Smooth muscle cell (in vitro differentiated cells): ENCODE data around the gene USP5. TPM values are rescaled to one million over a fixed set of nuclear protein-coding genes. Genes with fewer than 3 reads are reported as not detected.

Experiments
- DNase-seq: peaks from one replicate; lab custom pipeline; 2025; ENCODE audit not compliant: unreplicated experiment; lab: John Stamatoyannopoulos, UW
- H2AFZ ChIP-seq: fragments of 200-600 bp; sonication (generic); 2 replicates; pipeline ENCODE4 v1.6.0; 2016; ENCODE audit warnings: antibody characterized with exemption, low read depth, mild to moderate bottlenecking
- H3F3A ChIP-seq: fragments of 200-600 bp; sonication (generic); 2 replicates; pipeline ENCODE4 v1.6.0; 2017; ENCODE audit warnings: antibody characterized with exemption, low read depth
- H3K27ac ChIP-seq: fragments of 200-600 bp; sonication (generic); 2 replicates; pipeline ENCODE4 v1.5.1; 2016; ENCODE audit warnings: low read depth, mild to moderate bottlenecking
- H3K27me3 ChIP-seq: fragments of 200-600 bp; sonication (generic); 2 replicates; pipeline ENCODE4 v1.6.1; 2016; ENCODE audit warnings: low read depth, mild to moderate bottlenecking
- H3K36me3 ChIP-seq: fragments of 200-600 bp; sonication (generic); 2 replicates; pipeline ENCODE4 v1.5.1; 2016; ENCODE audit warnings: low read depth
- H3K4me1 ChIP-seq: fragments of 200-600 bp; sonication (generic); 2 replicates; pipeline ENCODE4 v1.5.1; 2016; ENCODE audit warnings: low read depth
- H3K4me2 ChIP-seq: fragments of 200-600 bp; sonication (generic); 2 replicates; pipeline ENCODE4 v1.6.0; 2016; ENCODE audit warnings: mild to moderate bottlenecking
- H3K4me3 ChIP-seq: fragments of 200-600 bp; sonication (generic); 2 replicates; pipeline ENCODE4 v1.5.1; 2016; ENCODE audit warnings: mild to moderate bottlenecking
- H3K79me2 ChIP-seq: fragments of 200-600 bp; sonication (generic); 2 replicates; pipeline ENCODE4 v1.6.0; 2016; ENCODE audit warnings: low read depth, mild to moderate bottlenecking
- H3K9ac ChIP-seq: fragments of 200-600 bp; sonication (generic); 2 replicates; pipeline ENCODE4 v1.6.0; 2016; ENCODE audit warnings: low read depth
- H3K9me3 ChIP-seq: fragments of 200-600 bp; sonication (generic); replicated peaks from 2 replicates; pipeline ENCODE4 v1.5.1; 2016; ENCODE audit warnings: low read depth
- H4K20me1 ChIP-seq: fragments of 200-600 bp; sonication (generic); 2 replicates; pipeline ENCODE4 v1.6.0; 2016; ENCODE audit warnings: low read depth
- WGBS: methylation state at CpG from one replicate; pipeline ENCODE4 v1.1.7; 2016; ENCODE audit warnings: low lambda C conversion rate; 5-methylcytosine and 5-hydroxymethylcytosine counted together
- polyA plus RNA-seq: library from polyadenylated mRNA; unstranded; fragments of >200 nt; fragmentation: Nextera tagmentation; extraction: Ambion mirVana; gene quantifications from 2 replicates; pipeline ENCODE4 v1.2.1, GENCODE V29; 2016
- total RNA-seq: library from RNA; depleted of rRNA; stranded (reverse); fragments of >200 nt; gene quantifications from 2 replicates; pipeline ENCODE4 v1.2.3, GENCODE V29; 2014
- TF ChIP-seq, protein P1 (sequence below): fragments of 200-600 bp; sonication (generic); IDR thresholded peaks from 2 replicates; pipeline ENCODE4 v1.5.1; 2017; ENCODE audit warnings: borderline replicate concordance, mild to moderate bottlenecking, antibody characterized with exemption; ENCODE audit not compliant: insufficient read depth, poor library complexity, severe bottlenecking

Gene USP5
- total and polyA plus RNA-seq, 2 experiments from 2014 or later = 51.3 to 64.9 TPM

DNA sequence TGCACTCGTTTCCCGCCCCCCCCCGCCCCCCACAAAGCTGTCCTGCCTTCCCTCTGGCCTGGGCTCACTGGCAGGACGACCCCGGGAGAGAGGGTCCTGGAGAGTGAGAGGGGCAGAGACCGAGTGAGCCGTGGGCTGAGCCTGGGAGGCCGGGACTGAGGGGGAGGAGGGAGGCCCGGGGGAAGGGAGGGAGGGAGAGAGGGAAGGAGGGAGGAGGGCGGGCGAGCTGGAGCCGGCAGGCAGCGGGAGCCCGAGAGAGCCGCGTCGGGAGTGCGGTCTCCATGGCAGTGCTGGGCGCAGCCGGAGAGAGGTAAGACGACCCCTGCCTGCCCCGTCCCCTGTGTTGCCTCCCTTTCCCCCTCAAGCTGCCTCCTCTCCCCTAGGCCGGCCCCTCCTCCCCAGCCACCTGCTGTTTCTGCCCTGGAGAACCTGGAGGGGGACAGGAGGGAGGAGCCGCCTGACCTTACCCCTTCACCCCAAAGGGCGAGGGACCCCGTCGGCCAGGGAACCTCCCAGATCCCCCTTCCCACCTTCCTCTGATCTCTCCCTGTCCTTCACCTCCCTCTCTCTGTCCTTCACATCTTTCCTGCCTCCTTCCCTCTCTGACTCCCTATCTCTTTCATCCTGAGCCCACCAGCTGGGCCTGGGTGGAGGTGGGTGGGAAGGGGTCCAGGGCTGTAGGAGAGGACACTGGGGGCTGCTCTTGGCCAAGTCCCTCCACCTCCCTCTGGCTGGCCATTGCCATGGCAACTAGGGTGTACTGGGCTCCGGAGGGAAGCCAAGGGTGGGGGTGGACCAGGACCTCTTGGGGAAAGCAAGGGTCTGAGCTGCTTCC is 30.1 kb upstream of the USP5 start, which contains the start of gene GPR162:
Gene GPR162 (plus strand): TSS at position 231 of the 835 bp plus-strand sequence. CDS start 2,078 bp downstream, outside the sequence.
- DNase-seq = peak; percentile 81

GRCh38 chr12:6822426-6823135 is 29.4 kb upstream of the USP5 start:
- Histone ChIP-seq H3K79me2 (no peaks in the 10 kb centered on the region), H3K4me1 (peaks cover 34% of the 10 kb centered on the region), H3K36me3 (no peaks in the 10 kb centered on the region), H3K9me3 (no peaks in the 10 kb centered on the region), H2AFZ (no peak overlapping the region), H3F3A (no peaks in the 10 kb centered on the region), H3K4me3 (no peak overlapping the region), H3K4me2 (peak overlapping the region; percentile 81), H4K20me1 (peaks cover 6% of the 10 kb centered on the region), H3K9ac (no peak overlapping the region), H3K27me3 (peaks cover 5% of the 10 kb centered on the region), H3K27ac (no peak overlapping the region)
- whole genome bisulfite sequencing = 54% methylated on average over 7 of the region's 7 CpGs
- TF ChIP-seq, protein P1, sequence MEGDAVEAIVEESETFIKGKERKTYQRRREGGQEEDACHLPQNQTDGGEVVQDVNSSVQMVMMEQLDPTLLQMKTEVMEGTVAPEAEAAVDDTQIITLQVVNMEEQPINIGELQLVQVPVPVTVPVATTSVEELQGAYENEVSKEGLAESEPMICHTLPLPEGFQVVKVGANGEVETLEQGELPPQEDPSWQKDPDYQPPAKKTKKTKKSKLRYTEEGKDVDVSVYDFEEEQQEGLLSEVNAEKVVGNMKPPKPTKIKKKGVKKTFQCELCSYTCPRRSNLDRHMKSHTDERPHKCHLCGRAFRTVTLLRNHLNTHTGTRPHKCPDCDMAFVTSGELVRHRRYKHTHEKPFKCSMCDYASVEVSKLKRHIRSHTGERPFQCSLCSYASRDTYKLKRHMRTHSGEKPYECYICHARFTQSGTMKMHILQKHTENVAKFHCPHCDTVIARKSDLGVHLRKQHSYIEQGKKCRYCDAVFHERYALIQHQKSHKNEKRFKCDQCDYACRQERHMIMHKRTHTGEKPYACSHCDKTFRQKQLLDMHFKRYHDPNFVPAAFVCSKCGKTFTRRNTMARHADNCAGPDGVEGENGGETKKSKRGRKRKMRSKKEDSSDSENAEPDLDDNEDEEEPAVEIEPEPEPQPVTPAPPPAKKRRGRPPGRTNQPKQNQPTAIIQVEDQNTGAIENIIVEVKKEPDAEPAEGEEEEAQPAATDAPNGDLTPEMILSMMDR = no peak
- no peak for DNase-seq

More for the DNA sequence above, 30.1 kb upstream of the USP5 start, which contains the start of gene GPR162:
- WGBS = 3% methylated on average over 9 of the region's 28 CpGs
- Histone ChIP-seq H3F3A (no peaks in the 10 kb centered on the region), H3K27ac (no peak within 1 kb of the TSS), H3K36me3 (no peaks in the 10 kb centered on the region), H3K4me1 (peaks cover 28% of the 10 kb centered on the region), H3K27me3 (peaks cover 5% of the 10 kb centered on the region), H3K9ac (no peak within 1 kb of the TSS), H3K9me3 (no peaks in the 10 kb centered on the region), H3K79me2 (no peaks in the 10 kb centered on the region), H3K4me2 (peak within 1 kb of the TSS; percentile 81), H2AFZ (no peak within 1 kb of the TSS), H4K20me1 (peaks cover under 1% of the 10 kb centered on the region), H3K4me3 (peak within 1 kb of the TSS; percentile 51)
- TF ChIP-seq, protein P1 = no peak

DNA sequence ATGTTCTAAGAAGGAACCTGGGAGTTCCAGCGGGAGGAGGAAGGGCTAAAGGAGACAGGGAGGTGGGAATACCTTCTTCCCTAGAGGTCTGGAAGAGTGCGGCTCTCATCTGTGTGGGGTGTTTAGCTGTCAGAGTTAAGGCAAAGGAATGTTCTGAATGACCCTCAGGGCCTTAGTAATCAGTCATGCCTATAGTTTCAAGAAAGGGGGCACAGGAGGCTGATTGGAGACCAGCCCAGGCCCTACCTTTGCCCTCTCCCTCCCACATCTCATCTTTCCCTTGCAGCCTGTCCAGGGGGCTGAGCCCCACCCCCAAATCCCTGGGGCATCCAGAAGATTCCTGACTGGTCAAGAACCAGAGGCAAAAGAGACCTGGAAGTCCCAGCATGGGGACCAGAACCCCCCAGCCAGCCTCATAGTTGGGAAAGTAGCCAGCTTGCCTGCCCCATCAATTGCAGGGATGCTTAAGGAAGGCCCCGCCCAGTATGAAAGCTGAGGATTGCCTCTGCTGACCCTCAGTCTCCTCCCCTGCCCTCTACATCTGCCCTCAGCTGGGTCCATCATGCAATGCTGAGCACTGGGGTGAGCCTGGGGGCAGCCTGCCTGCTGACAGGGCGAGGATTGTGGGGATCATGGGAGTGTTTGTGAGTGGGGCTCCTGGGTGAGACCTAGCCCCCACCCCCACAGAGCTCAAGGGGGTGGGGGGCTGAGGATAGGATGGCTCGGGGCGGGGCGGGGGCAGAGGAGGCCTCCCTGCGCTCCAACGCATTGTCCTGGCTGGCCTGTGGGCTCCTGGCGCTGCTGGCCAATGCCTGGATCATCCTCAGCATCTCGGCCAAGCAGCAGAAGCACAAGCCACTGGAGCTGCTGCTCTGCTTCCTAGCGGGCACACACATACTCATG is 28.5 kb upstream of the USP5 start:
- H3K4me2 ChIP-seq = no peak overlapping the region
- H2AFZ ChIP-seq = no peak overlapping the region
- peaks cover 5% of the 10 kb centered on the region for H3K79me2 ChIP-seq
- H4K20me1 ChIP-seq = peaks cover 6% of the 10 kb centered on the region
- DNase-seq = no peak
- TF ChIP-seq, protein P1 = no peak
- H3K4me1 ChIP-seq = peaks cover 34% of the 10 kb centered on the region
- no peak overlapping the region for H3K27ac ChIP-seq
- no peak overlapping the region for H3K9ac ChIP-seq
- no peaks in the 10 kb centered on the region for H3K9me3 ChIP-seq
- 76% methylated on average over 12 of the region's 12 CpGs for WGBS
- H3F3A ChIP-seq = no peaks in the 10 kb centered on the region
- no peak overlapping the region for H3K4me3 ChIP-seq
- H3K27me3 ChIP-seq = peaks cover 5% of the 10 kb centered on the region
- no peaks in the 10 kb centered on the region for H3K36me3 ChIP-seq
